PC-9 (cell line): ENCODE measurements around the gene RPGRIP1.

ENCODE experiments used
- CTCF ChIP-seq: fragments of 200-600 bp; sonication (generic); conservative IDR thresholded peaks from 2 replicates; pipeline ENCODE4 v1.6.1; 2017; ENCODE audit warnings: mixed run types, antibody characterized with exemption, mild to moderate bottlenecking, moderate library complexity
- EZH2 ChIP-seq: fragments of 200-600 bp; sonication (generic); IDR thresholded peaks from 2 replicates; pipeline ENCODE4 v1.8.0; 2017; ENCODE audit warnings: antibody characterized with exemption, low read depth

- TF ChIP-seq CTCF, result no peak
- TF ChIP-seq EZH2, result no peak
Measured at GRCh38 chr14:21298358-21298757, 18.5 kb downstream of the RPGRIP1 start.
